GM12878 (cell line): ENCODE results near the gene RFX5. TPM values are rescaled to one million over a fixed set of nuclear protein-coding genes. Genes with fewer than 3 reads are reported as not detected.

ENCODE experiments used
- ATF2 ChIP-seq: IDR thresholded peaks from 2 replicates; pipeline ENCODE4 v1.6.1; 2012; ENCODE audit warnings: low read length, inconsistent platforms
- CBFB ChIP-seq: IDR thresholded peaks from 2 replicates; pipeline ENCODE4 v1.6.1; 2016; ENCODE audit warnings: antibody characterized with exemption, low read depth
- CBX5 ChIP-seq: sonication (generic); IDR thresholded peaks from 2 replicates; pipeline ENCODE4 v1.6.1; 2016; ENCODE audit warnings: low read depth, moderate library complexity, mild to moderate bottlenecking, inconsistent platforms
- CTCF ChIP-seq, 3 experiments: IDR thresholded peaks in 2 of 3; conservative IDR thresholded peaks in 1 of 3; 2 replicates each; pipeline ENCODE4 v1.5.1; 2011; ENCODE audit warnings: low read depth in 3 of 3, low read length in 3 of 3, mild to moderate bottlenecking in 3 of 3, control low read depth in 2 of 3, moderate library complexity in 2 of 3, inconsistent platforms in 1 of 3, mixed read lengths in 1 of 3; ENCODE audit not compliant: control insufficient read depth in 2 of 3, insufficient read depth in 1 of 3; ENCODE audit errors: extremely low read depth in 1 of 3
- E4F1 ChIP-seq: fragments of 450-650 bp; IDR thresholded peaks from 2 replicates; pipeline ENCODE4 v1.6.1; 2018; ENCODE audit warnings: borderline replicate concordance, mild to moderate bottlenecking; ENCODE audit not compliant: partially characterized antibody
- EZH2 ChIP-seq: IDR thresholded peaks from 2 replicates; pipeline ENCODE4 v1.6.1; 2012; ENCODE audit warnings: low read depth, mild to moderate bottlenecking, control low read depth, inconsistent platforms, low read length, borderline replicate concordance; ENCODE audit not compliant: control insufficient read depth
- FOXM1 ChIP-seq: IDR thresholded peaks from 2 replicates; pipeline ENCODE4 v1.6.1; 2012; ENCODE audit warnings: low read depth, mild to moderate bottlenecking, inconsistent platforms, low read length, moderate library complexity
- IKZF1 ChIP-seq: fragments of 450-650 bp; conservative IDR thresholded peaks from 2 replicates; pipeline ENCODE4 v1.6.1; 2017; ENCODE audit warnings: antibody characterized with exemption, mild to moderate bottlenecking
- IKZF2 ChIP-seq, 2 experiments: fragments of 450-650 bp; IDR thresholded peaks; 2 replicates each; pipeline ENCODE4 v1.6.1; 2017; ENCODE audit warnings: mild to moderate bottlenecking in 2 of 2, moderate library complexity in 2 of 2
- JUNB ChIP-seq: IDR thresholded peaks from 2 replicates; pipeline ENCODE4 v1.6.1; 2016; ENCODE audit warnings: antibody characterized with exemption, mild to moderate bottlenecking
- LARP7 ChIP-seq: fragments of 450-650 bp; IDR thresholded peaks from 2 replicates; pipeline ENCODE4 v1.6.1; 2017; ENCODE audit warnings: mild to moderate bottlenecking
- MTA3 ChIP-seq: IDR thresholded peaks from 2 replicates; pipeline ENCODE4 v1.6.1; 2012; ENCODE audit warnings: low read length, inconsistent platforms, borderline replicate concordance
- PML ChIP-seq: IDR thresholded peaks from 2 replicates; pipeline ENCODE4 v1.6.1; 2012; ENCODE audit warnings: low read length, inconsistent platforms
- SIN3A ChIP-seq: IDR thresholded peaks from 2 replicates; pipeline ENCODE4 v1.6.1; 2012; ENCODE audit warnings: low read depth, low read length, improper control_type of control experiment
- SIX5 ChIP-seq: IDR thresholded peaks from 2 replicates; pipeline ENCODE4 v1.6.1; 2011; ENCODE audit warnings: mild to moderate bottlenecking, low read depth, low read length, moderate library complexity; ENCODE audit not compliant: severe bottlenecking
- SMC3 ChIP-seq: IDR thresholded peaks from 2 replicates; pipeline ENCODE4 v1.6.1; 2011; ENCODE audit warnings: low read length, improper control_type of control experiment, borderline replicate concordance
- SPI1 ChIP-seq: IDR thresholded peaks from 2 replicates; pipeline ENCODE4 v1.6.1; 2011; ENCODE audit warnings: low read depth, mild to moderate bottlenecking, low read length, moderate library complexity, borderline replicate concordance; ENCODE audit not compliant: insufficient read depth
- SUPT20H ChIP-seq: IDR thresholded peaks from 2 replicates; pipeline ENCODE4 v1.6.1; 2011; ENCODE audit warnings: low read depth, mild to moderate bottlenecking, low read length, moderate library complexity, borderline replicate concordance; ENCODE audit not compliant: control insufficient read depth
- SUZ12 ChIP-seq: fragments of 200-600 bp; sonication (generic); IDR thresholded peaks from one replicate; pipeline ENCODE4 v1.6.1; 2018; ENCODE audit warnings: antibody characterized with exemption, mild to moderate bottlenecking; ENCODE audit not compliant: unreplicated experiment
- polyA plus RNA-seq, 11 experiments: library from polyadenylated mRNA; depleted of rRNA in 4 of 11; unstranded in 6 of 11; stranded (reverse) in 5 of 11; fragments of >200 nt; fragmentation: Nextera tagmentation in 4 of 11; fragmentation: Illumina TruSeq in 1 of 11; extraction: Ambion mirVana in 4 of 11; extraction: Trizol in 1 of 11; gene quantifications; 1 replicate in 1 of 11; 2 replicates in 10 of 11; pipeline versions ENCODE4 v1.2.1 to v1.2.3, GENCODE V29; 2011 to 2016; ENCODE audit warnings: inconsistent platforms in 2 of 11, missing spikeins in 2 of 11, low read depth in 1 of 11
- total RNA-seq, 4 experiments: library from RNA; depleted of rRNA in 3 of 4; stranded (reverse); fragments of >200 nt in 3 of 4; fragmentation: Illumina TruSeq in 1 of 4; extraction: Trizol in 1 of 4; gene quantifications; 2 replicates each; pipeline versions ENCODE4 v1.2.1 to v1.2.3, GENCODE V29; 2013 to 2021
- TF ChIP-seq, protein P1 (sequence below): IDR thresholded peaks from 2 replicates; pipeline ENCODE4 v1.6.1; 2011; ENCODE audit warnings: borderline replicate concordance, low read depth, mild to moderate bottlenecking, moderate library complexity, low read length; ENCODE audit not compliant: insufficient read depth, poor library complexity, severe bottlenecking

The RFX5 gene
- total and polyA plus RNA-seq, 10 of the 15 experiments (the other 5 are each of a cell fraction or from before 2014, with no cell fraction given): 14.1 to 198 (median 124) TPM

DNA sequence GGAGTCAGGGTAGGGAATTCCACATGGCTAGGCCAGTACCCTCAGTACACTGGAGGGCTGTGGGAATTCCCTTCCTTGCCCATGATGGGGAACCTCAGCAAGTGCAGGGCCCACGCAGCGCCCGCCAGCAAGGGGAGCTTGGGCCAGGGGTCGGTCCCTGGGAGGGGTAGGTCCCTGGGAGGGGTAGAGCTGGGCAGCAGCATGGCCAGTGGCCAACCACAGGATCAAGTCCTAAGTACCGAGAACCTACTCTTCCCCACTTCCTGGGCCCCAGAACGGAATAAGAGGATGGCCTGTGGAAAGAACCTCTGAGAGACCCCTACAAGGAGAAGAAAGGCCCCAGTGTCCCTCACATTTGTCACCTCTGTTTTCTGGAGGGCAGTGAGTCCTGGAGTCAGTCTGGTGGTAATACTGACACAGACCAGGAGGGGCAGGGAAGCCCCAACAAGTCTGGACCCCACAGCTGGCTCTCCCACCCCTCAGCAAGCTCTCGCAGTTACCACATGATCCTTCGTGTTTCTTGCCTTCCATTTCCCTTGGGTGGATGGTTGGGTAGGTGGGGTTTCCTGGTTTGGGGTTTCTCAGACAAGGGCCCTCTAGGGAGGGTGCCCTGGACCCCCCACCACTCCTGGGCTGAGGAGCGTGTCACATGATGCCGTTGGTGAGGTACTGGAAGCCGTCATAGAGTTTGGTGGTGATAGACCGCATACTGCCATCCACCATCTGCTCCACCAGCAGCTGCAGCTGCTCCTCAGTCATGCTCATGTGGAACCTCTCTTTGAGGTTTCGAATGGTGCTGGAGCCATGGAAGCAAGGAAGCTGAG, 54.6 kb downstream of the RFX5 start (continued):
- TF ChIP-seq CBFB (0 out of 2 replicates have a peak, but pooled peaks have one; percentile 25), SIX5 (no peak), SUPT20H (no peak), E4F1 (no peak), ATF2 (no peak; the same call in 1 of the 2 replicates), LARP7 (no peak), SMC3 (no peak), EZH2 (no peak), JUNB (no peak), IKZF1 (no peak), PML (0 out of 2 replicates have a peak, but pooled peaks have one; percentile 11), MTA3 (0 out of 2 replicates have a peak, but pooled peaks have one; percentile 62), SPI1 (no peak), SIN3A (no peak), CTCF (IDR thresholded peaks at IDR 0.05 in 2 of 3, conservative IDR thresholded peaks at IDR 0.05 in 1 of 3; ENCODE audit: control insufficient read depth in 2 of 3, extremely low read depth in 1 of 3, insufficient read depth in 1 of 3, low read depth in 3 of 3, low read length in 3 of 3) (0 out of 6 replicates have a peak, but pooled peaks of 1 of the 3 experiments have one; percentile 15), CBX5 (no peak), IKZF2 (IDR thresholded peaks at IDR 0.05) (no peak), SUZ12 (no peak), FOXM1 (no peak)
- TF ChIP-seq, protein P1, sequence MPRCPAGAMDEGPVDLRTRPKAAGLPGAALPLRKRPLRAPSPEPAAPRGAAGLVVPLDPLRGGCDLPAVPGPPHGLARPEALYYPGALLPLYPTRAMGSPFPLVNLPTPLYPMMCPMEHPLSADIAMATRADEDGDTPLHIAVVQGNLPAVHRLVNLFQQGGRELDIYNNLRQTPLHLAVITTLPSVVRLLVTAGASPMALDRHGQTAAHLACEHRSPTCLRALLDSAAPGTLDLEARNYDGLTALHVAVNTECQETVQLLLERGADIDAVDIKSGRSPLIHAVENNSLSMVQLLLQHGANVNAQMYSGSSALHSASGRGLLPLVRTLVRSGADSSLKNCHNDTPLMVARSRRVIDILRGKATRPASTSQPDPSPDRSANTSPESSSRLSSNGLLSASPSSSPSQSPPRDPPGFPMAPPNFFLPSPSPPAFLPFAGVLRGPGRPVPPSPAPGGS: peak; percentile 31
